Hematopoietic multipotent progenitor cell treated with erythropoietin and hydrocortisone succinate and interleukin-3 and kit ligand, for 15 days (in vitro differentiated cells): ENCODE measurements around the gene ITGAE.
"Not testable (repeated sequence)": the region's sequence is repeated elsewhere in the genome, so short reads cannot be mapped to it uniquely, and the experiment has no call there.

ENCODE experiments used
- DNase-seq: peaks from one replicate; pipeline ENCODE4 v3.0.0-alpha.2; 2015; ENCODE audit warnings: low spot score

ITGAE gene

DNA sequence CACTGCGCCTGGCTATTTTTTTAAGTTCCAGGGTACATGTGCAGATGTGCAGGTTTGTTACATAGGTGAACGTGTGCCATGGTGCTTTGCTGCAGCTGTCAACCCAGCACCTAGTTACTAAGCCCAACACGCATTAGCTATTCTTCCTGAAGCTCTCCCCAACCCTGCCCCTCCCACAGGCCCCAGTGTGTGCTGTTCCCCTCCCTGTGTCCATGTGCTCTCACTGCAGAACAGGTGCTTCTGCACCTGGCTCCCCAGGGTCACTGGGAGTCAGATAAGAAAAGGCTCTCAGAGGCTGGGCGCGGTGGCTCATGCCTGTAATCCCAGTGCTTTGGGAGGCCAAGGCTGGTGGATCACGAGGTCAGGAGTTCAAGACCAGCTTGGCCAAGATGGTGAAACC lies 71.1 kb downstream of the ITGAE start:
- no peak for DNase-seq

DNA sequence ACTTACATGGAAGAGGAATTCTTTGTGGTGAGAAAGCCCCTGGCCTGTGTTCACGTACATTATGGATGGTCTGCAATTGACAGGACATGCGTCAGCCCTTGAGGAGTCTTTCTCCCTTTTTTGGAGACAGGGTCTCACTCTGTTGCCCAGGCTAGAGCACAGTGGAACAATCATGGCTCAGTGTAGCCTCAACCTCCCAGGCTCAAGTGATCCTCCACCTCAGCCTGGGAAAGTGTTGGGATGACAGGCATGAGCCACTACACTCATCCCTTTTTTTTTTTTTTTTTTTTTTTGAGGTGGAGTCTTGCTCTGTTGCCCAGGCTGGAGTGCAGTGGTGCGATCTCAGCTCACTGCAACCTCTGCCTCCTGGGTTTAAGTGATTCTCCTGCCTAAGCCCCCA lies 72.9 kb downstream of the ITGAE start:
- not testable (repeated sequence) for DNase-seq

DNA sequence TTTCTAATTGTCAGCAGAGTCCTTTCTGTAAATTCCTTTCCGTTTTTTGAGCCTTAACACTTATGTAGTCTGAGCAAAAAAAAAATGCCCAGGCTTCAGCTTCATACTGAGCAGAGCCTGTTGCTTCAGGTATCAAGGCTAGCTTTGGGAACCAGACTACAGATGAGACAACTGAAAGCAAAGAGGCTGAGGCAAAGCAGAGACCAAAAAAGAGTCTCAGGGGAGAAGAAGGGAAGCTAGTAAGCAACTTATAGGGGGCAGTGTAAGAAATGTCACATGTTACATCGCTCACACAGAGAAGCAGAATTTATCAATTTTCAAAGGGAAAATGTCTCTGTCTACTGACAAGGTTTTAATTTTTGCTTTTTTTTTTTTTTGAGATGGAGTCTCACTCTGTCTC lies 73.9 kb downstream of the ITGAE start:
- DNase-seq: no peak

DNA sequence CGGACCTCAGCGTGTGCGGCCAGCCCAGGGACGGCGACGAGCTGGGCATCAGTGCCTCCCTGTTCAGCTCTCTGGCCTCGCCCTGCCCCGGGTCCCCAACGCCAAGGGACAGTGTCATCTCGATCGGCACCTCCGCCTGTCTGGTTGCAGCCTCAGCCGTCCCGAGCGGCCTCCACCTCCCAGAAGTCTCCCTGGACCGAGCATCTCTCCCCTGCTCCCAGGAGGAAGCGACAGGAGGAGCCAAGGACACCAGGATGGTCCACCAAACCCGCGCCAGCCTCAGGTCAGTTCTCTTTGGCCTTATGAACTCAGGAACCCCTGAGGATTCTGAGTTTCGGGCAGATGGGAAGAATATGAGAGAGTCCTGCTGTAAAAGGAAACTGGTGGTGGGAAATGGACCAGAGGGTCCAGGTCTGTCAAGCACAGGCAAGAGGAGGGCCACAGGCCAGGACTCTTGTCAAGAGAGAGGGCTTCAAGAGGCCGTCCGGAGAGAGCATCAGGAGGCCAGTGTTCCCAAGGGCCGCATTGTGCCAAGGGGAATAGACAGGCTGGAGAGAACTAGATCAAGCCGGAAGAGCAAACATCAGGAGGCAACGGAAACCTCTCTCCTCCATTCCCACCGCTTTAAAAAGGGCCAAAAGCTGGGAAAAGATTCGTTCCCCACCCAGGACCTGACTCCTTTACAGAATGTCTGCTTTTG lies 76.5 kb downstream of the ITGAE start:
- DNase-seq: no peak

DNA sequence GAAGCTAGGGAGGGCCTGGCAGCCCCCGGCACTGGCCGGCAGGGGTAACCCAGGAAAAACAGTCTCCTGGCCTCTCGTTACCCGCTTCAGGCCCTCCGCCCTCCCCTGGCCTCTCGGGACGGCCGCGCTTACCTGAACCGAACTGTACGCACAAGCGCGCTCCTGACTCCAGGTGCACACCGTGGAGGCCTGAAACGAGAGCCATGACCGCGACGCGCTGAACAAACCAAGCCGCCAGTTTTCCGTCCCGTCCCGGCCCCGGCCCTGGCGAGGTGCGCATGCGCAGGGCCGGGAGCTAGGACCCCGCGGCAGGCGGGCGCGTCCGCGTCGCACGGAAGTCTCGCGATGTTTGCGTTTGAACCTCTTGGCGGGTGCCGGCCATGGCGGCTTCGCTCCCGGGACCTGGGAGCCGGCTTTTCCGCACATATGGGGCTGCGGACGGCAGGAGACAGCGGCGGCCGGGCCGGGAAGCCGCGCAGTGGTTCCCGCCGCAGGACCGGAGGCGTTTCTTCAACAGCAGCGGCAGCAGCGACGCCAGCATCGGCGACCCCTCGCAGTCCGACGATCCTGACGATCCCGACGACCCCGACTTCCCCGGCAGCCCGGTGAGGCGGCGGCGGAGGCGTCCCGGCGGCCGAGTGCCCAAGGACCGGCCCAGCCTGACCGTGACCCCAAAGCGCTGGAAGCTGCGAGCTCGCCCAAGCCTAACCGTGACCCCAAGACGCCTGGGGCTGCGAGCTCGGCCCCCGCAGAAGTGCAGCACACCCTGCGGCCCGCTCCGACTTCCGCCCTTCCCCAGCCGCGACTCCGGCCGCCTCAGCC lies 77.2 kb downstream of the ITGAE start, which contains the start of gene HASPIN:
Gene HASPIN, plus strand, starts transcription at position 348 of the 822 bp plus-strand sequence. Its CDS starts 33 bp downstream, at position 381.
- peak; percentile 95 for DNase-seq

DNA sequence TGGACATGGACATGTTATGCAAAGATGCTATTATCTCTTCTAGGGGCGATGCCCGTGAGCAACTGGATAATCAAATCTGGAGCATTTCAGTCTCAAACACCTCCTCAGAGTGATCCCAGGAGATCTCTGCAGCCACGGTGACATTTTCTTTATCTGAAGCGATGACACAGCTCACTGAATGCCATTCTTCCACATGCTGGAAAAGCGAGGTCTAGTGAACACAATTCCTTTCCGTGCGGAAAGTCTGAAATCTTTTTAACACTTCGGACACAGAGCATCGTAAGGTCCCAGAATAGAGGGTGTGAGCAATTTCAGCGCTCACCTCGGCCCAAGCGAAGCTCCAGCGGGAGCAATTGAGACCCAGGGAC lies 77.8 kb downstream of the ITGAE start:
- no peak for DNase-seq

DNA sequence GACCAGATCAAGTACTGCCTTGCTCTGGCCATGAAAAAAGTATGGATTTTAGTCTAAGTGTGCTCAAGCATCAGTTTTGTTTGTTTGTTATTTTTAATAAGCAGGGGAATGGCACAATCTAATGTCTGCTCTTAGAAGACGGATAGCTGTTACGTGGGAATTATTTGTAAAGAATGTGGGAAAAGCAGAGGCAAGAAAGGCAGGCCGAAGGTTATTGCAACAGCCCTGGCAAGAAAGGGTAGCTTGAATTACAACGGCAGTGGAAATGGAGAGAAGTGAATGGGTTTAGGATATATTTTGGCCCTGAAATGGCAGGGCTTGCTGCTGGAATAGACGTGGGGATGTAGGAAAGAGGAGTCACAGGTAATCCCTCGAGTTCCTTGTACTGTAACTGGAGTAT lies 78.3 kb downstream of the ITGAE start:
- no peak for DNase-seq

DNA sequence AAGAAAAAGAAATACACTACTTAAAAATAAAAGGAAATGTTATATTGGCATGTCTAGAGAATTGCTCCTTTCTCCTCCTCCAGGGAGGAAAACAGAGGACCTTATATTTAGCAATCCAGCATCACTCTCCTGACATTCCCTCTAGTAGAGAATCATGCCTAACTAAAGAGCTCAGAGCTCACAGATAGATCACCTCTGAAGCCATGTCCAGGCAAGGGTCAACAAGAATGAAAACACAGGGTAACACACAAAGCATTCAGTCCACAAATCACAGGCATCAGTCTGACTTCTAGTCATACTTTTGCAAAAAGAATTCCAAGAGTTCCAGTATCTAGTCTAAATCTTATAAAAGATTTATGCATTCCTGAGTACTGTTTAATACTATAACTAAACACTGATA lies 81.7 kb downstream of the ITGAE start:
- DNase-seq: no peak

DNA sequence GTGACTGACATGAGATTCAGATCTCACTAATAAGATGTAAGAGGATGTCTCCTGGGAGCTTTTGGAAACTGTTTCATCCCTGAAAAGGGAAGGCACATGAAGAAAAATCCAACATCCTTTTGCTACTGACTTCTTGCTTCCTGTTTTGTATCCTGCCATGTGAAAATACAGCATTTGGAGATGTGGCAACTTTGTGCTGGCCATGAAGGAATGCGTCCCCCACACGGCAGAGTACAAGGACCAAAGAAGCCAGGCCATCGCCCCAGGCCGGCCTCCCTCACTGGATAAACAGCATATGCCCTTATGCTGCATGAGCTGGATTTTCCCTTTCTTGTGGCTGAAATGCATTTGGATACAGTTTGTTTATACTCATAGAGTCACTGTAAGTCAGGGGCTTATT lies 82.8 kb downstream of the ITGAE start:
- no peak for DNase-seq

DNA sequence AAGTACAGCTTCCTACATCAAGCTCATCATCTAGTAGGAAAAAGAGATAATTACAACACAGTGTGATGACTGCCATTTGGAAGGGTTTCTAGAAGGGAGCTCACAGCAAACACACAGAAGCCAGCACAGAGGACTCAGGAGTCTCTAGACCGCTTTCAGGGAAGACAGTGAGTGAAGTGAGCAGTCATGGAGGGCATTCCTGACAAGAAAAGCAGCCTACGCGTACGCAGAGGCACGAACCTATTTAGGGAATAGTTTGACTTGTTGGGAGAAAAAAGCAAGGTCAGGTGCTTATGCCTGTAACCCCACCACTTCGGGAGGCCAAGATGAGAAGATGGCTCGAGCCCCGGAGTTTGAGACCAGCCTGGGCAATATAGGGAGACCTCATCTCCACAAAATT lies 85.7 kb downstream of the ITGAE start:
- DNase-seq: no peak

DNA sequence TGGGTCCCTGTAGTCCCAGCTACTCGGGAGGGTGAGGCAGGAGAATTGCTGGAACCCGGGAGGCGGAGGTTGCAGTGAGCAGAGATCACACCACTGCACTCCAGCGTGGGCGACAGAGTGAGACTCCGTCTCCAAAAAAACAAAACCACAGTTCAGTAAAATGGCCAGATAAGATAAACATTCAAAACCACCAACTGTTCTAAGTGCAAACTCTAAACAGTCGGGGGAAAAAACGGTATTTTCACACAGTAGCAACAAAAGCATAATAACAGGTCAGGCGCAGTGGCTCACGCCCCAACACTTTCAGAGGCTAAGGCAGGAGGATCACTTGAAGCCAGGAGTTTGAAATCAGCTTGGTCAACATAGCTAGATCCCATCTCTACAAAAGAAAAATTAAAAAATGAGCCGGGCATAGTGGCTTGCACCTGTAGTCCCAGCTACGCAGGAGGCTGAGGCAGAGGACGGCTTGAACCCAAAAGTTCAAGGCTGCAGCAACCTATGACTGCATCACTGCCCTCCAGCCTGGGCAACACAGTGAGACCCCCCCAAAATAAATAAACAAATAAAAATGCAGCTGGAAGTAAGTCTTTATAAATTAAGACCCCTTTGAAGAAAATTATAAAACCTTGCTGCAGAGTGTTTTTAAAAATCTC lies 88.1 kb downstream of the ITGAE start:
- no peak for DNase-seq

DNA sequence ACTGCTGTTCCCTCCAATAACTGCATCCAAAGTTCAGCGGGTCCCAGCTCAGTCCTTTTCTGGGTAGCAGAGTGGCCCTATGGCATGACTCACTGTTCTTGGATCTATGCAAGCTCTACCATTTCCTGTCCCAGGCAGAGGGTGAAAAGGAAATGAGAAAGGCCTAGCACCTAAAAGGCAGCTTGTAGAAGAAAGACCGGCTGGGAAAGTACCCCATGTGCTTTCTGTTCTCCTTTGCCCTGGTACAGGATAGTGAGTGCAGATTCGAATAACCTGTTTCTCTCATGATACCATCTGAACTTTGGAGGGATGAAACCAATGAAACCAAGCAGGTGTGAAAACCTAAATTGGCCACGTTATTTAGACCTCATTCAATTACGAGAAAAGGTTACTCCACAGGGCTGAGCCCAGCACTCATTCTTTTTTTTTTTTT lies 90.0 kb downstream of the ITGAE start:
- DNase-seq: no peak

DNA sequence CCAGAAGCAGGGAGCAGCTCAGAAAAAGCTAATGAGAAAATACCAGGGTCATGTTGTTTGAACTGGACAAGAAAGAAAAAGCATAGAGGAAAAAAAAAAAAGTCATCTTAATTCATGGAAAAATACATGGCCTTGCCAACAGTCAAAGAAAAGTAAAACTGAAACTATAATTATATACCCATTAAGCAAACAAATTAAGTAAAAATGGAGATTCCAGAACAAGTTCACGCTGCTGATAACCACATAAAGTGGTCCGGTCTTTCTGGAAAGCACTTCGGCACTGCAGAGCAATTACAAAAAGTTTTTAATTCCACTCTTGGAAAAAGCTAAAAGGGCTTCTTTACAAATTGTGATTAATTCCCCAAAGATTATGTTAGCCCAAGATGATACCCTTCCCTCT lies 92.6 kb downstream of the ITGAE start:
- DNase-seq: no peak

DNA sequence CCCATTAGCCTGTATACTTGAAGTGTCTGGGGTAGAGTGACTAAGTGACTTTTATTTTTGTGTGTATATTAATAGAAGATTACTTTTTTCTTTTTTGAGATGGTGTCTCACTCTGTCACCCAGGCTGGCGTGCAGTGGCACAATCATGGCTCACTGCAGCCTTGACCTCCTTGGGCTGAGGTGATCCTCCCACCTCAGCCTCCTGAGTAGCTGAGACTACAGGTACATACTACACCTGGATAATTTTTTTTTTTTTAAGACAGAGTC lies 95.3 kb downstream of the ITGAE start:
- DNase-seq: not testable (repeated sequence)

DNA sequence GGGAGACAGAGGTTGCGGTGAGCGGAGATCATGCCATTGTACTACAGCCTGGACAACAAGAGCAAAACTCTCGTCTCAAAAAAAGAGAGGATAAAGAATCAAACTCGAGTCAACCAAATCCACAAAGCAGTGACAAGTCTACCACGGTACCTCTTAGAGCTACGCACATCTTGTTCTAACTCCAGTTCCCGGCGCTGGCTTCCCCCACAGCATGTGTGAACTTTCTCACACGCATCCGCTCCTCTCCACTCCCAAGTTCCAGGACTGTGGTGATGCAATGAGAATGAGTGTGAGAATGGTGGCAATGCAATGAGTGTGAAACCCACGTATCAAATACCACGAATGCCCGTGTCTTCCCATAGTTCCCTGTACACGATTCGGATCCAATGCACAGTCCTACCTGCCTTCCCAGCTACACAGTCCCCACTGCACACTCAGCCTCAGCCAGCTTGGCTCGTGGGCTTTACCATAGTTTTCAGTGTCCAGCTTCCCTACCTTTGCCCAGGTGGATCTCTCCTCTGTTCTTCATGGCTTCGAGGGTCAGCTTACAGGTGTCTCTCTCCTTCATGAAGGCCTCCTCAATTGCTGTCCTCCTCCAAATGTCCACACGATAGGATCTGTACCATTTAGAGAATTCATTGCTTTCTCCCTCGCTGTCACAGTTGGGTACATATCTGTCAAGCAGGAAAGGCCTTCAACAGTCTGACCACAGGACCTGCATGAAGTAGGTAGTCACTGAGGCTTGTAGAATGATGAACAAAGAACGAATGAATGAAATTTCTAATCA lies 95.9 kb downstream of the ITGAE start:
- no peak for DNase-seq

DNA sequence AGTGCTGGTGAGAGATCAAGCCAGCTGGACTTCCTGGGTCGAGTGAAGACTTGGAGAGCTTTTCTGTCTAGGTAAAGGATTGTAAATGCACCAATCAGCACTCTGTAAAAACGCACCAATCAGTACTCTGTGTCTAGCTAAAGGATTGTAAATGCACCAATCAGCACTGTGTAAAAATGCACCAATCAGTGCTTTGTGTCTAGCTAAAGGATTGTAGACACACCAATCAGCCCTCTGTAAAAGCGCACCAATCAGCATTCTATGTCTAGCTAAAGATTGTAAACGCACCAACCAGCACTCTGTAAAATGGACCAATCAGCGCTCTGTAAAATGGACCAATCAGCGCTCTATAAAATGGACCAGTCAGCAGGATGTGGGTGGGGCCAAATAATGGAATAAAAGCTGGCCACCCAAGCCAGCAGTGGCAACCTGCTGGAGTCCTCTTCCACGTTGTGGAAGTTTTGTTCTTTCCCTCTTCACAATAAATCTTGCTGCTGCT lies 98.9 kb downstream of the ITGAE start:
- DNase-seq: not testable (repeated sequence)

DNA sequence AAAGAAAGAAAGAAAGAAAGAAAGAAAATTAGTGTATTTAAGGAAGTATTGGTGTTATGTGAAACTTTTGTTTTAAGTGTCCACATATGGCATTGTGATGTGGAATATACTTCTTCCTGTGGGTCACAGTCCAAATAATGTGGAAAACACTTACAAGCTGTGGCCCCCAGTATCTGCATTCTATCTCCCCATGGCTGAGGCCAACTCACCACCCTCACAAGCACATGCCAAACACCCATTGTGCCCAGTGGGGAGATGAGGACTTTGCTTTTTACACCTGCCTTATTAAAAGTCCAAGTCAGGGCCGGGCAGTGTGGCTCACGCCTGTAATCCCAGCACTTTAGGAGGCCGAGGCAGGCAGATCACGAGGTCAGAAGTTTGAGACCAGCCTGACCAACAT lies 101.0 kb downstream of the ITGAE start:
- no peak for DNase-seq

DNA sequence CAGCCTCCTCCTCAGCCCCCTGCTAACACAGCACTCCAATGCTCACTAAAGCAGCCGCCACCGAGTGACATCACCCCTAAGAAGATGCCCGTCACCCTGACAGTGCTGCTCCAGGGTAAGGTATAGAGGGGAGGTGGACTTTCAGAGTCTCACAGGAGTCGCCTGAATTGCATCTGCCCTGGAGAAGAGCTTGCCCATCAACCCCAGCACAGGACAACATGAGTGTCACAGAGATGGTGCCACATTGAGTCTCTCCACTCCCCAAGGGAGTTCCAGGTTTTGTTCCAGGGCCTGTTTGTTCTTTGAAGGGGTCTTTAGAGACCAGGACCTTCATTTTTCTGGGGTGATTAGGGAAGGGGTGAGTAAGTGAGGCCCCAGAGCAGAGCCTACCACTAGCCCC lies 102.8 kb downstream of the ITGAE start:
- no peak for DNase-seq

DNA sequence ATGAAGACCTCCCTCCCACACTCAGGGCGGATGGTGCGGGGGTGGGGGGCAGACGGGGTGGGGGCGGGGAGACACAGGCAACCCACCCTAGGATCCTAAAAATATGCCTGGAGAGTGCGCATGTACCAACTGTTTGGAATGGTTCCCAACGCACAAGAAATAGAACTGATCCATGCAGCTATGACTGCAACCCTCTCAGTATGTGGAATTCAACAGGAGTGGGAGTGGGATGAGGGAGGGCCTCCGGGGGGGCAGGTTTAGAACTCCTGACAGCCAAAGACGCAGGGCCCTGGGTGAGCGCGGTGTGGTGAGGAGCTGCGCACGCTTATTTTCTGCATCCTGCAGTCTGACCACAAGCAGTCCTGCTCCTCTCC lies 103.9 kb downstream of the ITGAE start:
- DNase-seq: no peak

DNA sequence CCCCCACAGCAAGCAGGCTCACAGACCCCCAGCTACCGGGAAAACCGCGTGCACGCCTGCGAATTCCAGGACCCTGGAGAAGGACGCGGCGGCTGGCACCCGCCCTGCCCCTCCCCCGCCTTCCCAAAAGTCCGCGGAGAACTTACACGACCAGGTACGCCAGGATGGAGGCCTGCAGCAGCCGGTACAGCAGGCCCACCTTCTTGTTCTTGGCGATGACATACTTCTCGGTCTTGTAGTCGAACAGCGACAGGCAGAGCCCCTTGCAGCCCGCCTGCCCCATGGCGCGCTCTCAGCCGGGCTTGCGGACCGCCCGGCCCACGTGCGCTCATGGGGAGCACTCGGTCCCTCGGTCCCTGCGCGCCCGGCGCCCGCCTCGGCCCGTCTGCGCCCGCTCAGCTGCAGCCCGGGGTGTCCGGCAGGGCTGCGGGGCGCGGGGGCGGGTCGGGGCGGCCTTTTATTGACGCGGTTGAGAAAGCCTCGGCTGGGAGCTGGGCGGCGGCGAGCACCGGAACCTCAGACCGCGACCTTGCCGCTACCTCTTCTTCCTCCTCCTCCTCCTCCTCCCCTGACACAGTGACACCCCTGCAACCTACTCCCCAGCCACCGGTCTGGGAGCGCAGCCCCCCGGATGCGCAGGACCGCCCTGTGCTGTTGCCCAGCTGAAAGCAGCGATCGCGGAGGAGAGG lies 105.1 kb downstream of the ITGAE start, which contains the start of gene P2RX5:
Gene P2RX5, minus strand, starts transcription at position 433 of the 689 bp plus-strand sequence. Its CDS starts 150 bp downstream, at position 283.
- DNase-seq: no peak

DNA sequence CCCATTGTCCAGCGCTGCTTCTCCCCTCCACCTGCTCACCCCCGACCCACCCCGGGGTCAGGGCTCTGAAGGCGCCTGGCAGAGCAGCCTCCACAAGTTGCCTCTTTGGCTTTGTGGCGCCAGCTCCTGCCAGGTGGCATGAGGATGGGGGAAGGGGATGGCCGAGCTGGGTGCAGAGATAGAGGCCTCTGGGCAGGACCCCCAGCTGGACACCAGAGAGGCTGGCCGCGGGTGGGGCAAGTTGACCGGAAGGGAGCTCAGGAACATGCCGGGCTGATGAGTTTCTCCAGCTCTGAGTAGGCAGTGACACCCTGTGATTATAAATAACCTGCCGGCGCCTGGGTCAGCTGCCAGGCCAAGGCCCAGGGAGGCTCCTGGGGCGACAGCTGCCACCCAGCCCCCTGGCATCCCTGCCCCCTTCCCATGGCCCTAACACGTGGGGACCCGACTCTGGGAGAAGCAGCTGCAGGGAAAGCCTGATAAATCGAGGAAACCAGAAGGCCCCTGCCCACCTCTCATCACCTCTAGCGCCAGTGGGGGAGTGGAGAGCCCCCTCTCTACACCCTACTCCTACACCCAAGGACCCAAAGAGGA lies 105.8 kb downstream of the ITGAE start:
- DNase-seq: no peak
